ENCODE data around the gene TNFRSF1B. TPM values are rescaled to one million over a fixed set of nuclear protein-coding genes. Genes with fewer than 3 reads are reported as not detected.

TNFRSF1B gene
- total RNA-seq, 1 donor from 2014 or later = under 0.01 TPM

- no peak for DNase-seq (ENCODE audit: low read depth)
- no peak for TF ChIP-seq CTCF (IDR thresholded peaks at IDR 0.05; ENCODE audit: insufficient read depth, low read length, severe bottlenecking)
- Histone ChIP-seq H3K36me3 (ENCODE audit: control insufficient read depth, insufficient read depth, low read length) (no peaks in the 10 kb centered on the region), H3K27me3 (ENCODE audit: control insufficient read depth, insufficient read depth, low read length) (peaks cover 18% of the 10 kb centered on the region), H3K4me3 (ENCODE audit: low read depth, low read length) (no peak overlapping the region)
- no peak for FAIRE-seq
These were observed 15.3 kb upstream of the TNFRSF1B start for GRCh38 chr1:12151465-12151864.

GRCh38 chr1:12152113-12152891 lies 14.5 kb upstream of the TNFRSF1B start:
- DNase-seq (ENCODE audit: low read depth) (no peak), FAIRE-seq (no peak)
- Histone ChIP-seq H3K27me3 (ENCODE audit: control insufficient read depth, insufficient read depth, low read length) (peaks cover 15% of the 10 kb centered on the region), H3K4me3 (ENCODE audit: low read depth, low read length) (no peak overlapping the region), H3K36me3 (ENCODE audit: control insufficient read depth, insufficient read depth, low read length) (no peaks in the 10 kb centered on the region)
- TF ChIP-seq CTCF (IDR thresholded peaks at IDR 0.05; ENCODE audit: insufficient read depth, low read length, severe bottlenecking) = no peak

GRCh38 chr1:12153181-12153785 lies 13.5 kb upstream of the TNFRSF1B start:
- H3K36me3 ChIP-seq (ENCODE audit: control insufficient read depth, insufficient read depth, low read length) = no peaks in the 10 kb centered on the region
- FAIRE-seq = no peak
- no peak for TF ChIP-seq CTCF (IDR thresholded peaks at IDR 0.05; ENCODE audit: insufficient read depth, low read length, severe bottlenecking)
- H3K4me3 ChIP-seq (ENCODE audit: low read depth, low read length) = no peak overlapping the region
- H3K27me3 ChIP-seq (ENCODE audit: control insufficient read depth, insufficient read depth, low read length) = peaks cover 14% of the 10 kb centered on the region
- no peak for DNase-seq (ENCODE audit: low read depth)

- Histone ChIP-seq H3K27me3 (ENCODE audit: control insufficient read depth, insufficient read depth, low read length) (peaks cover 14% of the 10 kb centered on the region), H3K36me3 (ENCODE audit: control insufficient read depth, insufficient read depth, low read length) (no peaks in the 10 kb centered on the region), H3K4me3 (ENCODE audit: low read depth, low read length) (no peak overlapping the region)
- FAIRE-seq = no peak
- no peak for DNase-seq (ENCODE audit: low read depth)
- TF ChIP-seq CTCF (IDR thresholded peaks at IDR 0.05; ENCODE audit: insufficient read depth, low read length, severe bottlenecking) = no peak
These were observed 11.5 kb upstream of the TNFRSF1B start for GRCh38 chr1:12155328-12155727.

GRCh38 chr1:12157366-12158231 lies 9.2 kb upstream of the TNFRSF1B start:
- DNase-seq (ENCODE audit: low read depth) (peak; percentile 28), FAIRE-seq (no peak)
- no peak for TF ChIP-seq CTCF (IDR thresholded peaks at IDR 0.05; ENCODE audit: insufficient read depth, low read length, severe bottlenecking)
- Histone ChIP-seq H3K27me3 (ENCODE audit: control insufficient read depth, insufficient read depth, low read length) (peaks cover 8% of the 10 kb centered on the region), H3K36me3 (ENCODE audit: control insufficient read depth, insufficient read depth, low read length) (no peaks in the 10 kb centered on the region), H3K4me3 (ENCODE audit: low read depth, low read length) (no peak overlapping the region)
